ENCODE data around the gene DEFB131A.
"Not testable (repeated sequence)": the region's sequence is repeated elsewhere in the genome, so short reads cannot be mapped to it uniquely, and the experiment has no call there.

DEFB131A gene, protein sequence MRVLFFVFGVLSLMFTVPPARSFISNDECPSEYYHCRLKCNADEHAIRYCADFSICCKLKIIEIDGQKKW

DNA sequence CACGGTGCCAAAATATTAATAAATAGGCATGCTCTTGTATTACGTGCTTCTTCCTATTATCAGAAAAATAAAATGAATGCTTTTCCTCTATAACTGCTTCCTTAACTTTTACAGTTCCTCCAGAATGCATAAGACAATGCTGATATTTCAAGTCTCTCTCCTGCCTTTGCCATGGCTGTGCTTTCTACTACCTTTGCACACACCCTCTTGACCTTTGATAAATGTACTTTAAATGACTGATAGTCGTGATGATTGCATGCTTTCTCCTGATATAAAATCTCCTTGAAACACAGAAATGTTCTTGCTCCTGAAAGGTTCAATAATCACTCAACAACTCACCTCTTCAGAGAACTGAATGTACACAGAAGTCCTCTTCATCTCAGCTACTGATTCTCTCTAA lies at the start of gene DEFB131A:
TSS of gene DEFB131A (plus strand) at position 301 of the 400 bp plus-strand sequence. CDS start 120 bp downstream, outside the sequence.
- DNase-seq = not testable (repeated sequence)

DNA sequence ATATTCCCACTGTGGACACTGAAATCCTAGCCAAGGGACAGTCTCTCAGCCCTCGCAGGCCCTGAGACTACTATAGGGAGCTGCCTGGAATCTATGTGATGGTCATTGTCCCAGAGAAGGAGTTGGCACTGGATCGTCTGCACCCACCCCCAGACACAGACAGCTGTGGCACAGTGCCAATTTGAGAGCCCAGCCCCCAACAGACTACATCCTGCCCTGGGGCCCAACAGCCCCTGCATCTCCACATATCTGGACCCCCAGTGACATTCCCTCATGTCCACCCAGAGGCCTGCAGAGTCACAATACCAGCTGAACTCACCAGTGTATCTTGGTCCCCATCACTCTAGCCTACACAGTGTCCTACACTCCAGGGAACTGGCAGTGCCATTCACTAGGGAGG lies 38.4 kb upstream of the DEFB131A start:
- not testable (repeated sequence) for DNase-seq

DNA sequence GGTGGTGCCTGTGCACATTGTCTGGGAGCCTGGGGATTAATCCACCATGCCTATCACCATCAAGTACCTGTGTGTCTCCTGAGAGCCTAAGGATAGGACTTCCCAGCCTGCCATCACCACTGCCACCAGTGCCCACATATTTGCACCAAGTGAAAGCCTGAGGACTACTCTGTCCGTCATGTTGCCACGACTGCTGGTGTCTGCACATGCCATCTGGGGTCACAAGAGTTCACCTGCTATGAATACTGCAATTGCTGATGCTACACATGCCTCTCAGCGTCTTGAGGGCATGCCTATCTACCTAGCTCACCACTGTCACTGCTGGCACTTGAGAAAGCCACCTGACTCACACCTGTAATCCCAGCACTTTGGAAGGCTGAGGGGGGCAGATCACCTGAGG lies 37.7 kb upstream of the DEFB131A start:
- not testable (repeated sequence) for DNase-seq

DNA sequence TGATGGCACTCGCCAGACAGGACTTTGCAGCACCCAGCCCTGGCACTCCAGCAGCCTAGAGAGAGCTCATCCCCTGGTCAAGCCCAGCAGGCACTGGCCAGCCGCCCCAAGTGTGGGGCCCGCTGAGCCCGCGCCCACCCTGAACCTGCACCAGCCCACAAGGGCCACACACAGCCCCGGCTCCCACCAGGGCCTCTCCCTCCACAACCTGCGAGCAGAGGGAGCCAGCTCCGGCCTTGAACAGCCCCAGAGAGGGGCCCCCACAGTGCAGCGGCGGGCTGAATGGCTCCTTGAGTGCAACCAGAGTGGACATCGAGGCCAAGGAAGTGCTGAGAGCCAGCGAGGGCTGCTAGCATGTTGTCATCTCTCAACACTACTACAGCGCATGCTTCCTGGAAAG lies 34.4 kb upstream of the DEFB131A start:
- DNase-seq = no peak

DNA sequence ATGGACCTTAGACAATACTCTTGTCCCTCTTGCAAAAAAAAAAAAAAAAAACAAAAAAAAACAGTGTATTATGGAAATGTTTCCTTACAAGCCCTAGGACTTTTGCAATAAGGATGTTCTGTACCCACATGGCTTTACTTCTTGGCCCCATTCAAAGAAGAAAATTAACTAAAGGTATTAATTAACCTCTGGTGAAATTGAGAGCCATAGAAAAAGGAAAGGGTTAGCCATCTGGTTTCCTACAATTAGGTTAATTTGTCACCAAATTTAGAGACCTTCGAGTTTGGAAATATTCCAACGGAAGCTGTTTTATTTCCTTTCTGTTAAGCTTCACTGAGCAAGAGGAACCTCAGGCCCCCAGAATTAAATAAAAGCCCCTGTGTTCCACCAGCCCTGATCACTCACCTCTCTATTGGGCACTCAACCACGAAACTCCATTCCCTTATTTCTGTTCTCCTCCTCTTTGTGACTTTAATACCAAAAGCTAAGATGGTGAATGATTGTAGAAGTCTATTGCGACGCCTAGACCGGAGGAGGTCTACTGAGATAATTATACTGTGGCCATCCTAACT lies 22.2 kb upstream of the DEFB131A start:
- DNase-seq = not testable (repeated sequence)

DNA sequence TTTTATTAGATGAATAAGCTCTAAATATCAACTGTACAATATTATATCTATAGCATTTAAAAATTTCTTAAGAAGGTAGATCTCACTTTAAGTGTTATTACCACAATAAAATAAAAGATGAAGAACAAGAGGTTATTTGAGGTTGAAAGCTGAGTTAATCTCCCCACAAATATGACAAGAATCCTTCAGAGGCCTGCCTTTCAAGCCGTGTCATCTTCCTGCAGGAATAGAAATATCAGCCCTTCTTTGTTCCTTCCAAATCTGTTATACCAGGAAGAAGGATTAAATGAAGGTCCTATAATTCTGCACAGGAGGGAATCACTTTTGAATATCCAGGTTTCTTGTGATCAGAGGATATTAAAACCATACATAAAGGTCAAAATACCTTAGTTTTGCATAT lies 18.3 kb upstream of the DEFB131A start:
- DNase-seq = not testable (repeated sequence)

DNA sequence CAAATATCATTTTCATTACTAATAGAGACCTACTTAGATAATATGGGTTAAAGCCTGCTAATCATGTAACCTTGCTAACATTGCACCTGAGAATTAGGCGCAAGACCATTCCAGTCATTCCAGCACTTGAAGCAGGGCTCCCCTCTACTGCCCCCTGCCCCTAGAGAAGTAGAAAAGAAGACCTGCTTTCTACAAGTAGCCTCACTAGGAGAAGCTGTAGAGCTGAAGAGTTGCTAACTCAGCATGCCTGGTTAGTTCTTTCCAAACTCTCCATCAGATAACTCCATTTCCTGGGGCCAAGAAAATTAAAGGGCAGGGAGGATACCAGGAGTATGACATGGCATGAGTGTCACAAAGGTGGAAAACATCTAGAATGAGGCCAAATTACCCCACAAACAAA lies 14.2 kb upstream of the DEFB131A start:
- DNase-seq = not testable (repeated sequence)

DNA sequence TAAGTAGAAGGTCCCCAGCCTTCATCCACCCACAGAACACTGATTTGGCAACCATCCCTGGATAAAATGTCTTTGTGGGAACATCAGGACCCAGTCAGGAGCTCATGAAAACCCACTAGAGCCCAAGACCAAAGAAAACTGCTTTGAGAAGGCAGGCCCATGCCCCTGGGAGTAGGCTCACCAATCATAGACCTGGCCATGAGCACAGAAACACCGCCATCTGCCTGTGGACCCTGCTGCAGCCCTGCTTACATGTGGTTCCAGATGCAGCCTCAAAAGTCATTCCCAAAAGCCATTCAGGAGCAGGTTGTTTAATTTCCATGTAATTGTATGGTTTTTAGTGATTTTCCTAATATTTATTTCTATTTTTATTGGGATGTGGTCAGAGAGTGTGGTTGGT lies 10.9 kb upstream of the DEFB131A start:
- not testable (repeated sequence) for DNase-seq

DNA sequence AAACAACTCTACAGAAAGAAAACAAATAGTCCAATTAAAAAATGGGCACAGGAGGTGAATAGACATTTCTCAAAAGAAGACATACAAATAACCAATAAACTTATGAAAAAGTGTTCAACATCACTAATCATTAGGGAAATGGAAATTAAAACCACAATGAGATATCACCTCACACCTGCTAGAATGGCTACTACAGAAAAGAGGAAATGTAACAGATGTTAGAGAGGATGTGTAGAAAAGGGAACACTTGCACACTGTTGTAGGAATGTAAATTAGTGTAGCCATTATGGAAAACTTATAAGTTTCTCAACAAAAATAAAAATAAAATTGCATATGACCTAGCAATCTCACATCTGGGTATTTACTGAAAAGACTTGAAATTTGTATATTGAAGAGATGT lies 7.5 kb upstream of the DEFB131A start:
- not testable (repeated sequence) for DNase-seq

DNA sequence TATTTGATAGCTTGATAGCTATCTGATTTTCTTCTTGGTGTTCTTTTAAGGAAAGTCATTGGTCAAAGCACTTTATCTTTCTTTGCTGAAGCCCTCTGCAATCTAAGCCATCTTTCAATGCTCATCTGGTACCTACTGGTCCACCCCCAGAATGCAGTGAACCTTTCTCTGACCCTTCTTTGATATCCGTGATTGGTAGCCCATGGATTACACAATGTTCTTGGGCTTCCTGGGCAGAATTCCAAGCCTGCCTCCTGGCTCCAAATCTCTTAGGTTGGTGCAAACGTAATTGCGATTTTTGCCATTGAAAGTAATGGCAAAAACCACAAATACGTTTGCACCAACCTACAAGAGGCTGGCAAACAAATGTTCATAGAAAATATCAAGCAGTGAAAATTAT lies 1.9 kb upstream of the DEFB131A start:
- not testable (repeated sequence) for DNase-seq

DNA sequence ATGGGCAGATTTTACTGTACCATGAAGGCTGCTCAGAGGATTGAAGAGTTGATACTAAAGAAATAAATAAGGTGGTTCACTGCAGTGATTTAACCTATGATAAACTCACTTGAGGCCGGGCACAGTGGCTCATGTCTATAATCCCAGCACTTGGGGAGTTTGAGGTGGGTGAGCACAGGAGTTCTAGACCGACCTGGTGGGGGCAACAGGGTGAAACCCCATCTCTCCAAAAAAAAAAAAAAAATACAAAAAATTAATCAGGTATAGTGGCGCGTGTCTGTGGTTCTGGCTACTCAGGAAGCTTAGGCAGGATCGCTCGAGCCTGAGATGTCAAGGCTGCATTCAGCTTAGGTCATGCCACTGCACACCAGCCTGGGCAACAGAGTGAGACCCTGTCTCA lies 467 bp downstream of the DEFB131A start:
- not testable (repeated sequence) for DNase-seq

DNA sequence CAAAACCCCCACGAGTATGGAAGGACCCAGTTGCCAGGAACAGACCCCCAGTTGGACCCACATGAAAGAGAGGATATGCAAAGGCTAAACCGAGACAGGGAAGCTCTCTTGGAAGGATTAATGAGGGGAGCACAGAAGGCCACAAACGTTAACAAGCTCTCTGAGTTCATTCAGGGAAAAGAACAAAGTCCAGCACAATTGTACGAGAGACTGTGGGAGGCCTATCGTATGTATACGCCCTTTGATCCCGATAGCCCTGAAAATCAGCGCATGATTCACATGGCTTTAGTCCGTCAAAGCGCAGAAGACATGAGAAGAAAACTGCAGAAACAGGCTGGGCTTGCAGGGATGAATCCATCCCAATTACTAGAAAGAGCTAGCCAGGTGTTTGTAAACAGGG lies 8.0 kb downstream of the DEFB131A start:
- not testable (repeated sequence) for DNase-seq

DNA sequence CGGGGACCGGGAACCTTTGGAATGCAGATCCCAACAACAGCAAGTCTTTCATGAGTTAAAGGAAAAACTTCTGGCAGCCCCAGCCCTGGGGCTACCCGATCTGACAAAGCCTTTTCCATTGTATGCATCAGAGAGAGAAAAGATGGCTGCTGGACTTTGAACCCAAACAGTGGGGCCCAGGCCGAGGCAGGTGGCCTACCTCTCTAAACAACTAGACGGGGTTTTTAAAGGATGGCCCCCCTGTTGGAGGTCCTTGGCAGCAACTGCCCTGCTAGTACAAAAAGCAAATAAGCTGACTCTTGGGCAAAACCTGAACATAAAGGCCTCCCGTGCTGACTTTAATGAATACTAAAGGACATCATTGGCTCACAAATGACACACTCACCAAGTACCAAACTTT lies 10.1 kb downstream of the DEFB131A start:
- not testable (repeated sequence) for DNase-seq

DNA sequence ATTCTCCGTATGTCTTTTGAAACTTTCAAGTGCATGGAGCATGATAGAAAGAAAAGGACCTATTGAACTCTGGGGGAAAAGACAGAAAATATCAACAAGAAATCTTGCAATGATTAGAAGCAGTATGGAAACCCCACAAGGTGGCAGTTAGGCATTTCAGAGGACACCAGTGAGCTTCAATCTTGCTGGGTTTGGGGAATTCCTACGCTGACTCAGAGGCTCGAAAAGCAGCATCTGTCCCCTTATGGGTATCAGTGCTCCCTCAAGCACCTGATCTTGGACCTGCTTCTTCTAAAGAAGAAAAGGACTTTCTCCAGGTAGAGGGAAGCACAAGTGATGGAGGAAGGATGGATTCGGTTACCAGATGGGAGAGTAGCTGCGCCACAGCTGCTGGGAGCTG lies 10.8 kb downstream of the DEFB131A start:
- DNase-seq = not testable (repeated sequence)

DNA sequence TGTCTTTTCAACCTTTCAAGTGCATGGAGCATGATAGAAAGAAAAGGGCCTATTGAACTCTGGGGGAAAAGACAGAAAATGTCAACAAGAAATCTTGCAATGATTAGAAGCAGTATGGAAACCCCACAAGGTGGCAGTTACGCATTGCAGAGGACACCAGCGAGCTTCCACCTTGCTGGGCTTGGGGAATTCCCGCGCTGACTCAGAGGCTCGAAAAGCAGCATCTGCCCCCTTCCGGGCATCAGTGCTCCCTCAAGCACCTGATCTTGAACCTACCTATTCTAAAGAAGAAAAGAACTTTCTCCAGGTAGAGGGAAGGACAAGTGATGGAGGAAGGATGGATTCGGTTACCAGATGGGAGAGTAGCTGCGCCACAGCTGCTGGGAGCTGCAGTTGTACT lies 35.3 kb downstream of the DEFB131A start:
- DNase-seq = not testable (repeated sequence)

DNA sequence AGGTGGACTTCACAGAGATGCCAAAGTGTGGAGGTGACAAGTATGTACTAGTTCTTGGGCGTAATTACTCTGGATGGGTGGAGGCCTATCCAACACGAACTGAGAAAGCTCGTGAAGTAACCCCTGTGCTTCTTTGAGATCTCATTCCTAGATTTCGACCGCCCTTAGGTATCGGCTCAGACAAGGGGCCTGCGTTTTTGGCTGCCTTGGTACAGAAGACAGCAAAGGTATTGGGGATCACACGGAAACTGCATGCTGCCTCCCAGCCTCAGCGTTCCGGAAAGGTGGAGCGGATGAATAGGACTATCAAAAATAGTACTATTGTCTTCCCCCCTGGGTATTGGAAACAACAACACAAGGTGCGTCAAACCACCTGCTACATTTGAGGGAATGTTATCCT lies 35.9 kb downstream of the DEFB131A start:
- not testable (repeated sequence) for DNase-seq

DNA sequence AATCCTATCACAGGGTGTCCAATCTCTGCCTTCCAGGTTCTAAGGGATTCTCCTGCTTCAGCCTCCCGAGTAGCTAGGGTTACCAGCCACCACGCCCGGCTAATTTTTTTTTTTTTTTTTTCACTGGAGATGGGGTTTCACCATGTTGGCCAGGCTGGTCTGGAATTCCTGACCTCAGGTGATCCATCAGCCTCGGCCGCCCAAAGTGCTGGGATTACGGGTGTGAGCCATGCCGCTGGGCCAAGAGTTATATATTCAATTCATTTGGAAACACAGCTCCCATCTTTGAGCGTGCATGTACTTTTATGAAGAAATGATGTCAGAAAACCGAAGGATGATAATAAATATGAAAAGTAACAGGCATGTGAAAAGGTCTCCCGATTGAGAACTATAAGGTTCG lies 38.7 kb downstream of the DEFB131A start:
- DNase-seq = not testable (repeated sequence)

DNA sequence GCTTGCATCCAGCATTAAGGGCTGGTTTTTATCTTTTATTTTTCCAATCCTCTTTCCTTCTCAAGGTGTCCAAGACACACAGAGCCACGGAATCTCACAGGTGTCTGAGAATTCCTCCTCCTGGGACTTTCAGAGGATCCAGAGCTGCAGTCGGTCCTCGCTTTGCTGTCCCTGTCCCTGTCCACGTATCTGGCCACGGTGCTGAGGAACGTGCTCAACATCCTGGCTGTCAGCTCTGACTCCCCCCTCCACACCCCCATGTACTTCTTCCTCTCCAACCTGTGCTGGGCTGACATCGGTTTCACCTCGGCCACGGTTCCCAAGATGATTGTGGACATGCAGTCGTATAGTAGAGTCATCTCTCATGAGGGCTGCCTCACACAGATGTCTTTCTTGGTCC lies 39.5 kb downstream of the DEFB131A start:
- not testable (repeated sequence) for DNase-seq

DNA sequence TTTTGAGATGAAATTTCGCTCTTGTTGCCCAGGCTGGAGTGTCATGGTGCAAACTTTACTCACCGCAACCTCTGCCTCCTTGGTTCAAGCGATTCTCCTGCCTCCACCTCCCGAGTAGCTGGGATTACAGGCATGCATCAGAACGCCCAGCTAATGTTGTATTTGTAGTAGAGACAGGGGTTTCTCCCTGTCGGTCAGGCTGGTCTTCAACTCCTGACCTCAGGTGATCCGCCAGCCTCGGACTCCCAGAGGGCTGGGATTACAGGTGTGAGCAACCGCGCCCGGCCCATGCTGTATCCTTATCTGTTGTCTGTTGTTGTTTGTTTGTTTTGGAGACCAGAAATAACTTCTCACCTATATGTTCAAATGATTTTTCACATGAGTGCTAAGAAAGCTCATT lies 42.7 kb downstream of the DEFB131A start:
- DNase-seq = not testable (repeated sequence)

DNA sequence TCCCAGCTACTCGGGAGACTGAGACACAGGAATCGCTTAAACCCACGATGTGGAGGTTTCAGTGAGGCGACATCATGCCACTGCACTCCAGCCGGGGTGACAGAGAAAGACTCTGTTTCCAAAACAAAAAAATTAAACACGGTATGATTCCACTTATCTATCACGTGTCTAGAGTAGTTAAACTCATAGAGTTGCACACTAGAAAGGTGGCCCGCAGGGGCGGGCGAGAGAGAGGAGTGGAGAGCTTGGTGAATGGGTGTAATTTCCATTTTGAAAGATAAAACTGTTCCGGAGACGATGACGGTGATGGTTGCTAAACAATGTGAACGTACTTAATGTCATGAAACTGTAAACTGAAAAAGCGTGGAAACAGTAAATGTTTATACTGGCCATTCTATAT lies 44.6 kb downstream of the DEFB131A start:
- not testable (repeated sequence) for DNase-seq

DNA sequence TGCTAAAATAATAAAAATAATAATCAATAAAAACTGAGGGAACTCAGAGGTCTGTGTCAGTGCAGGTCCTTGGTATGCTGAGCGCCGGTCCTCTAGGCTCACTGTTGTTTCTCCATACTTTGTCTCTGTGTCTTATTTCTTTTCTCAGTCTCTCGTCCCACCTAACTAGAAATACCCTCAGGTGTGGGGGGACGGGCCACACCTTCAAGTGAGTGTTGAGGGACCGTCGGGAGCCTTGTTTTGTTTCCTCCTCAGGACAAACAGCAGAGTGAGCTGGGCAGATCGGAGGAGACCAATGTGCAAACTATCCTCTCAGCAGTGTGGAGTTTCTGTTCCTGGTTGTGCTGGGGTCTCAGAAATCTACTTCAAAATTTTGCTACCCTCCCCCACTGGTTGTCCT lies 46.3 kb downstream of the DEFB131A start:
- not testable (repeated sequence) for DNase-seq

DNA sequence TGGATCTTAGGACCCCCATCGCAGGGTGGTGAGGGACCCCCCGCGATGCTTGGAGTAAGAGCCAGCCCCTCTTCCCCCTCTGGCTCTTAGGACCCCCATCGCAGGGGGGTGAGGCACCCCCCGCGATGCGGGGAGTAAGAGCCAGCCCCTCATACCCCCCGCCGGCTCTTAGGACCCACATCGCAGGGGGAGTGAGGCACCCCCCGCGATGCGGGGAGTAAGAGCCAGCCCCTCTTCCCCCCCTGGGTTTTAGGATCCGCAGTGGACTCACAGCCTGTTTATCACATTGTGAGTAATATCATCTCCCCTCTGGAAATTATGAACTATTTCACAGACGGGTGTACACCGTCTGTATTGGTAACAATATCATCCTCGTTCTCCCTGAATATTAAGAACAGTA lies 46.8 kb downstream of the DEFB131A start:
- not testable (repeated sequence) for DNase-seq

DNA sequence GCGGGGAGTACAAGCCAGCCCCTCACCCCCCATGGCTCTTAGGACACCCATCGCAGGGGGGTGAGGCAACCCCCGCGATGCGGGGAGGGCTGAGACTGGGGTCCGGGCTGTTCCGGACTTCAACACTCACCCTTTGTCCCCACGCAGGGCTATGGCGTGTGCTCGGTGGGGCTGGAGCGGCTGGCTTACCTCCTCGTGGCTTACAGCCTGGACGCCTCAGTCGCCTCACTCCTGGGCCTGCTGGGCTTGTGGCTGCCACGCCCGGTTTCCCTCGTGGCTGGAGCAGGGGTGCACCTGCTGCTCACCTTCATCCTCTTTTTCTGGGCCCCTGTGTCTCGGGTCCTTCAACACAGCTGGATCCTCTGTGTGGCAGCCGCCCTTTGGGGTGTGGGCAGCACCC lies 49.4 kb downstream of the DEFB131A start:
- DNase-seq = not testable (repeated sequence)

DNA sequence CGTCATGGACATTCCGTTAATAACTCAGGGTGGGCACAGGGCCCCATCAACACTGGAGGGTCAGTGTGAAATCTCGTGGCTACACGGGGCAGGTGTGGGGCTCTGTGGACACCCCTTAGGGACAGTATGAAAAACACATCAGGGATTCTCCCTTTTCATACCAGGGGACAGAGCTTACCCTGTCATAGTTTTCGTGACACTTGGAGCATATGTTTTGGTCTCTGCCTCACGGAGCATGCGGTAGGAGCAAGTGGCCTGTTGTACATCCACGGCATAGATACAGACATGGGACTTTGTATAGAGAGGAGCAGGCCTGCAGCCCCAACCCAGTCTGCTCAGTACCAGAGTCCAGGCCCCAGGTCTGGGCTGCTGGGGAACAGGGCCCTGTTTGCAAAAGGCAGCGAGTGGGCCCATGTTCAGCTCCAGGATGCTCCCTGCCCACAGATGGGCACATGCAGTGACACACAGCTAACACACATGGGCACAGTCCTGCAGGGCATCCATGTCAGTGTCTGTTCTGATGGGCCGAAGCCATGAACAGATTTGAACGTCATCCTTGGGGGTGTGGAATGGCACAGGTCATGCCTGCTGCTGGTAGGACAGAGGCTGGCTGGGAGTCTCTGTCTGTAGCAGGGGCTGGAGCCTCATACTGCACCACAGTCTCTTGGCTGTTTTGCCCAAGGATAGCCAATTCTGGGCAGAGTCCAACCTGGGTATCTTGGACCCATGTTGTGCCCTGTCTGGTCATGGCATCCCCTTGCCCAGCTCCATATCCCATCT lies 50.2 kb downstream of the DEFB131A start:
- DNase-seq = not testable (repeated sequence)
